GM12878 (cell line): Measurements from ENCODE around the gene GARIN5A. TPM values are rescaled to one million over a fixed set of nuclear protein-coding genes. Genes with fewer than 3 reads are reported as not detected.

Experiments used
- ATAC-seq: fragments of 200-7000 bp; cut with Tn5 transposase; 3 replicates; pipeline ENCODE4 v1.9.1; 2020; ENCODE audit warnings: mild to moderate bottlenecking, moderate library complexity
- BruUV-seq: library from RNA; stranded (reverse); fragments of 400-500 nt; replicated peaks from 2 replicates; lab custom pipeline; 2021; lab: Mats Ljungman, UMichigan
- CTCF ChIA-PET: fragments of 300-600 bp; sonication (Branson Sonifier 250); formaldehyde crosslinking; extraction: SDS; loops from one replicate; lab custom pipeline; 2021; ENCODE audit warnings: inconsistent platforms; lab: Yijun Ruan, JAX
- POLR2A ChIA-PET: fragments of 350-600 bp; formaldehyde crosslinking; extraction: SDS; loops from one replicate; lab custom pipeline; 2021; ENCODE audit warnings: inconsistent platforms; lab: Charles Lee
- RAD21 ChIA-PET: fragments of 300-600 bp; sonication (Branson Sonifier 250); formaldehyde crosslinking; loops from one replicate; lab custom pipeline; 2023; ENCODE audit warnings: antibody characterized with exemption; ENCODE audit not compliant: unreplicated experiment; lab: Charles Lee
- SMC1A ChIA-PET: fragments of 300-600 bp; sonication (Branson Sonifier 250); formaldehyde crosslinking; loops from one replicate; lab custom pipeline; 2023; ENCODE audit not compliant: unreplicated experiment, uncharacterized antibody; lab: Charles Lee
- DNase-seq: peaks from one replicate; pipeline ENCODE4 v3.0.0-alpha.2; 2011; ENCODE audit warnings: low read depth, low spot score
- FAIRE-seq: peaks from 3 replicates; lab custom pipeline; 2011; peaks lifted over from hg19 to GRCh38; lab: Jason Lieb, UNC
- H2AFZ ChIP-seq: 2 replicates; pipeline ENCODE4 v1.6.0; 2011; ENCODE audit warnings: low read depth, low read length, control low read depth; ENCODE audit not compliant: control insufficient read depth
- H3K27ac ChIP-seq: 2 replicates; pipeline ENCODE4 v1.5.1; 2011; ENCODE audit warnings: control low read depth; ENCODE audit not compliant: control insufficient read depth, insufficient read depth
- H3K27me3 ChIP-seq, 2 experiments: replicated peaks in 1 of 2; 2 replicates each; pipeline versions ENCODE4 v1.6.0 to v1.6.1; 2011; ENCODE audit warnings: low read length in 1 of 2; ENCODE audit not compliant: control insufficient read depth in 2 of 2, insufficient read depth in 2 of 2
- H3K36me3 ChIP-seq, 2 experiments: 2 replicates each; pipeline ENCODE4 v1.5.1; 2011; ENCODE audit warnings: low read length in 1 of 2; ENCODE audit not compliant: control insufficient read depth in 2 of 2, insufficient read depth in 2 of 2
- H3K4me1 ChIP-seq: 2 replicates; pipeline ENCODE4 v1.6.1; 2011; ENCODE audit warnings: mild to moderate bottlenecking, low read length, moderate library complexity, mixed read lengths; ENCODE audit not compliant: control insufficient read depth, insufficient read depth
- H3K4me2 ChIP-seq: 2 replicates; pipeline ENCODE4 v1.6.0; 2011; ENCODE audit warnings: control low read depth; ENCODE audit not compliant: control insufficient read depth, insufficient read depth
- H3K4me3 ChIP-seq: fragments of 200-600 bp; sonication (generic); 2 replicates; pipeline ENCODE4 v1.5.1; 2016
- H3K79me2 ChIP-seq: 2 replicates; pipeline ENCODE4 v1.6.0; 2011; ENCODE audit warnings: low read length; ENCODE audit not compliant: control insufficient read depth, insufficient read depth
- H3K9ac ChIP-seq: 2 replicates; pipeline ENCODE4 v1.8.0; 2011; ENCODE audit warnings: low read length, control low read depth, mixed read lengths; ENCODE audit not compliant: control insufficient read depth, insufficient read depth
- H3K9me3 ChIP-seq: replicated peaks from 3 replicates; pipeline ENCODE4 v1.5.1; 2011; ENCODE audit warnings: mild to moderate bottlenecking, low read length; ENCODE audit not compliant: control insufficient read depth, insufficient read depth
- H4K20me1 ChIP-seq: 2 replicates; pipeline ENCODE4 v1.6.0; 2011; ENCODE audit not compliant: control insufficient read depth, insufficient read depth
- BACH1 ChIP-seq: fragments of 450-650 bp; IDR thresholded peaks from 2 replicates; pipeline ENCODE4 v1.6.1; 2017; ENCODE audit warnings: mild to moderate bottlenecking, borderline replicate concordance
- CUX1 ChIP-seq: IDR thresholded peaks from 2 replicates; pipeline ENCODE4 v1.6.1; 2012; ENCODE audit warnings: improper control_type of control experiment, low read depth, low read length; ENCODE audit not compliant: insufficient replicate concordance
- ELK1 ChIP-seq: IDR thresholded peaks from 2 replicates; pipeline ENCODE4 v1.6.1; 2012; ENCODE audit warnings: low read depth, low read length, improper control_type of control experiment
- FOS ChIP-seq: IDR thresholded peaks from 3 replicates; pipeline ENCODE4 v1.6.1; 2011; ENCODE audit warnings: borderline replicate concordance; ENCODE audit not compliant: insufficient read length; ENCODE audit errors: extremely low read depth
- FOXK2 ChIP-seq: fragments of 450-650 bp; IDR thresholded peaks from 2 replicates; pipeline ENCODE4 v1.6.1; 2017; ENCODE audit warnings: mild to moderate bottlenecking, moderate library complexity
- GABPA ChIP-seq: IDR thresholded peaks from 2 replicates; pipeline ENCODE4 v1.6.1; 2014; ENCODE audit warnings: antibody characterized with exemption, low read depth, mild to moderate bottlenecking, inconsistent platforms
- GATAD2B ChIP-seq: fragments of 450-650 bp; conservative IDR thresholded peaks from 2 replicates; pipeline ENCODE4 v1.6.1; 2017; ENCODE audit warnings: low read depth, mild to moderate bottlenecking, moderate library complexity
- IRF4 ChIP-seq: IDR thresholded peaks from 2 replicates; pipeline ENCODE4 v1.6.1; 2011; ENCODE audit warnings: low read depth, low read length
- IRF5 ChIP-seq: fragments of 450-650 bp; IDR thresholded peaks from 2 replicates; pipeline ENCODE4 v1.6.1; 2017; ENCODE audit warnings: borderline replicate concordance
- POLR2A ChIP-seq: IDR thresholded peaks from 2 replicates; pipeline ENCODE4 v1.6.1; 2011; ENCODE audit warnings: low read depth, mild to moderate bottlenecking, low read length
- PRDM15 ChIP-seq: fragments of 450-650 bp; formaldehyde crosslinking; IDR thresholded peaks from 2 replicates; pipeline ENCODE4 v1.4.0; 2020; ENCODE audit warnings: mild to moderate bottlenecking, moderate library complexity
- RFX5 ChIP-seq: IDR thresholded peaks from 2 replicates; pipeline ENCODE4 v1.6.1; 2011; ENCODE audit warnings: low read depth, low read length, improper control_type of control experiment
- WGBS: methylation state at CpG from one replicate; pipeline ENCODE4 v1.1.6; 2016; ENCODE audit warnings: low lambda C conversion rate; ENCODE audit not compliant: insufficient replicate concordance, insufficient coverage; ENCODE audit errors: missing lambda C conversion rate; 5-methylcytosine and 5-hydroxymethylcytosine counted together
- in situ Hi-C: fragments of 300-500 bp; cut with MboI; formaldehyde crosslinking; loops from 9 replicates; pipeline ENCODE4 v1.14.3; 2018; ENCODE audit warnings: mixed read lengths
- intact Hi-C: fragments of 100-400 bp; cut with micrococcal nuclease; formaldehyde crosslinking; loops from one replicate; pipeline ENCODE4 v1.14.2; 2022; ENCODE audit not compliant: unreplicated experiment
- polyA plus RNA-seq, 11 experiments: library from polyadenylated mRNA; depleted of rRNA in 4 of 11; unstranded in 6 of 11; stranded (reverse) in 5 of 11; fragments of >200 nt; fragmentation: Nextera tagmentation in 4 of 11; fragmentation: Illumina TruSeq in 1 of 11; extraction: Ambion mirVana in 4 of 11; extraction: Trizol in 1 of 11; gene quantifications; 1 replicate in 1 of 11; 2 replicates in 10 of 11; pipeline versions ENCODE4 v1.2.1 to v1.2.3, GENCODE V29; 2011 to 2016; ENCODE audit warnings: inconsistent platforms in 2 of 11, missing spikeins in 2 of 11, low read depth in 1 of 11
- total RNA-seq, 4 experiments: library from RNA; depleted of rRNA in 3 of 4; stranded (reverse); fragments of >200 nt in 3 of 4; fragmentation: Illumina TruSeq in 1 of 4; extraction: Trizol in 1 of 4; gene quantifications; 2 replicates each; pipeline versions ENCODE4 v1.2.1 to v1.2.3, GENCODE V29; 2013 to 2021

GARIN5A gene
- total and polyA plus RNA-seq, 10 of the 15 experiments (the other 5 are each of a cell fraction or from before 2014, with no cell fraction given), result 0.18 to 1.2 (median 0.24) TPM; not detected in 6

GRCh38 chr19:50488389-50489194, 11.9 kb upstream of the GARIN5A start:
- peaks cover 3% of the 10 kb centered on the region; the same call in 2 of the 3 replicates for H3K9me3 ChIP-seq
- CTCF ChIA-PET, result interaction anchor here (0.7 kb wide), 1 partner anchor 216 kb away, joined by 3 read pairs; no protein-coding TSS in a partner anchor
- SMC1A ChIA-PET, result no interaction called here
- no peak overlapping the region for H3K27ac ChIP-seq
- POLR2A ChIA-PET, result no interaction called here
- BruUV-seq, result no TSS peak
- WGBS, result 52% methylated on average over 9 of the region's 13 CpGs
- no peak overlapping the region for H3K4me2 ChIP-seq
- H3K27me3 ChIP-seq, result no peaks in the 10 kb centered on the region
- FAIRE-seq (no peak), DNase-seq (no peak), ATAC-seq (no peak)
- no peaks in the 10 kb centered on the region for H3K79me2 ChIP-seq
- H3K9ac ChIP-seq, result no peak overlapping the region
- no peaks in the 10 kb centered on the region for H4K20me1 ChIP-seq
- intact Hi-C loops, result no loop called here
- H3K4me3 ChIP-seq, result no peak overlapping the region
- no peaks in the 10 kb centered on the region for H3K36me3 ChIP-seq
- RAD21 ChIA-PET, result no interaction called here
- in situ Hi-C loops, result no loop called here
- no peaks in the 10 kb centered on the region for H3K4me1 ChIP-seq
- no peak overlapping the region for H2AFZ ChIP-seq
- no peak for TF ChIP-seq PRDM15 (CRISPR knock-in tag)
- TF ChIP-seq FOS, result no peak
- TF ChIP-seq IRF5, result no peak
- no peak for TF ChIP-seq POLR2A
- TF ChIP-seq BACH1, result no peak
- TF ChIP-seq GABPA, result no peak
- no peak for TF ChIP-seq ELK1
- TF ChIP-seq GATAD2B, result no peak
- TF ChIP-seq CUX1, result no peak
- TF ChIP-seq RFX5, result no peak
- no peak for TF ChIP-seq IRF4
- TF ChIP-seq FOXK2, result no peak
